Neural cell (in vitro differentiated cells): ENCODE results near the gene ARFGEF3. TPM values are rescaled to one million over a fixed set of nuclear protein-coding genes. Genes with fewer than 3 reads are reported as not detected.

Experiments
- H2AFZ ChIP-seq: fragments of 200-600, 300-800 bp; sonication (generic), shearing (Covaris generic); 2 replicates; pipeline ENCODE4 v1.6.0; 2014; ENCODE audit warnings: low read depth, mild to moderate bottlenecking, antibody characterized with exemption, low read length, moderate library complexity
- H3F3A ChIP-seq: fragments of 200-600 bp; shearing (Covaris generic); 2 replicates; pipeline ENCODE4 v1.6.1; 2016; ENCODE audit warnings: mild to moderate bottlenecking, moderate library complexity, mixed read lengths, antibody characterized with exemption, low read length; ENCODE audit not compliant: insufficient read depth, poor library complexity, severe bottlenecking
- H3K27ac ChIP-seq: fragments of 200-600, 300-800 bp; sonication (generic), shearing (Covaris generic); 2 replicates; pipeline ENCODE4 v1.5.1; 2014; ENCODE audit warnings: mild to moderate bottlenecking, low read length, moderate library complexity
- H3K27me3 ChIP-seq: fragments of 300-800, 200-600 bp; sonication (generic), shearing (Covaris generic); 2 replicates; pipeline ENCODE4 v1.6.0; 2014; ENCODE audit warnings: mild to moderate bottlenecking, low read depth, low read length, moderate library complexity; ENCODE audit not compliant: insufficient read depth
- H3K36me3 ChIP-seq: fragments of 300-800, 200-600 bp; sonication (generic), shearing (Covaris generic); 2 replicates; pipeline ENCODE4 v1.5.1; 2014; ENCODE audit warnings: mild to moderate bottlenecking, antibody characterized with exemption, low read length, moderate library complexity; ENCODE audit not compliant: insufficient read depth
- H3K4me2 ChIP-seq: fragments of 300-800, 200-600 bp; sonication (generic), shearing (Covaris generic); 2 replicates; pipeline ENCODE4 v1.6.0; 2014; ENCODE audit warnings: mild to moderate bottlenecking, low read length
- H3K4me3 ChIP-seq: fragments of 300-800, 200-600 bp; sonication (generic), shearing (Covaris generic); 2 replicates; pipeline ENCODE4 v1.5.1; 2014; ENCODE audit warnings: mild to moderate bottlenecking, low read length, moderate library complexity
- H3K79me2 ChIP-seq: fragments of 200-600 bp; shearing (Covaris generic); replicated peaks from 2 replicates; pipeline ENCODE4 v1.6.0; 2014; ENCODE audit warnings: mild to moderate bottlenecking, low read length, moderate library complexity; ENCODE audit not compliant: insufficient read depth
- H3K9ac ChIP-seq: fragments of 300-800, 200-600 bp; sonication (generic), shearing (Covaris generic); 2 replicates; pipeline ENCODE4 v1.6.1; 2016; ENCODE audit warnings: mild to moderate bottlenecking, low read length, mixed read lengths
- H3K9me2 ChIP-seq: fragments of 200-600 bp; shearing (Covaris generic); 2 replicates; pipeline ENCODE4 v1.6.1; 2016; ENCODE audit warnings: mild to moderate bottlenecking, low read length, mixed read lengths; ENCODE audit not compliant: insufficient read depth
- H3K9me3 ChIP-seq: fragments of 200-600, 300-800 bp; sonication (generic), shearing (Covaris generic); 2 replicates; pipeline ENCODE4 v1.6.1; 2016; ENCODE audit warnings: mild to moderate bottlenecking, mixed run types, low read length, moderate library complexity, mixed read lengths
- H4K20me1 ChIP-seq: fragments of 200-600 bp; shearing (Covaris generic); 2 replicates; pipeline ENCODE4 v1.6.1; 2016; ENCODE audit warnings: mild to moderate bottlenecking, mixed run types; ENCODE audit not compliant: insufficient read depth
- EP300 ChIP-seq: fragments of 450-650 bp; conservative IDR thresholded peaks from 2 replicates; pipeline ENCODE4 v1.6.1; 2014; ENCODE audit warnings: antibody characterized with exemption, mild to moderate bottlenecking, moderate library complexity; ENCODE audit not compliant: poor library complexity, severe bottlenecking
- EZH2 ChIP-seq: fragments of 200-600, 300-800 bp; shearing (Covaris generic), sonication (generic); IDR thresholded peaks from 2 replicates; pipeline ENCODE4 v1.6.1; 2014; ENCODE audit warnings: antibody characterized with exemption, low read length, borderline replicate concordance, mild to moderate bottlenecking; ENCODE audit not compliant: insufficient read depth, poor library complexity, severe bottlenecking
- MXI1 ChIP-seq: fragments of 450-650 bp; conservative IDR thresholded peaks from 2 replicates; pipeline ENCODE4 v1.6.1; 2014; ENCODE audit warnings: antibody characterized with exemption, mild to moderate bottlenecking; ENCODE audit not compliant: poor library complexity, severe bottlenecking
- POLR2AphosphoS5 ChIP-seq: IDR thresholded peaks from 2 replicates; pipeline ENCODE4 v1.6.1; 2012
- RAD21 ChIP-seq: fragments of 450-650 bp; conservative IDR thresholded peaks from 2 replicates; pipeline ENCODE4 v1.6.1; 2014; ENCODE audit warnings: antibody characterized with exemption, mild to moderate bottlenecking, moderate library complexity
- SMC3 ChIP-seq: fragments of 450-650 bp; conservative IDR thresholded peaks from 2 replicates; pipeline ENCODE4 v1.6.1; 2014; ENCODE audit warnings: antibody characterized with exemption, mild to moderate bottlenecking, moderate library complexity; ENCODE audit not compliant: poor library complexity
- TAF1 ChIP-seq: IDR thresholded peaks from 2 replicates; pipeline ENCODE4 v1.6.1; 2012; ENCODE audit warnings: low read depth
- polyA plus RNA-seq: library from polyadenylated mRNA; depleted of rRNA; stranded (reverse); fragments of >200 nt; gene quantifications from 2 replicates; pipeline ENCODE4 v1.2.3, GENCODE V29; 2014
- TF ChIP-seq, protein P1 (sequence below): fragments of 450-650 bp; IDR thresholded peaks from 2 replicates; pipeline ENCODE4 v1.5.1; 2014; ENCODE audit warnings: antibody characterized with exemption, mild to moderate bottlenecking, moderate library complexity; ENCODE audit not compliant: poor library complexity, severe bottlenecking
- TF ChIP-seq, protein P2 (sequence below): IDR thresholded peaks from 2 replicates; pipeline ENCODE4 v1.6.1; 2012; ENCODE audit warnings: borderline replicate concordance

The ARFGEF3 gene
- polyA plus RNA-seq, 1 donor from 2014 or later = 4.6 TPM

DNA sequence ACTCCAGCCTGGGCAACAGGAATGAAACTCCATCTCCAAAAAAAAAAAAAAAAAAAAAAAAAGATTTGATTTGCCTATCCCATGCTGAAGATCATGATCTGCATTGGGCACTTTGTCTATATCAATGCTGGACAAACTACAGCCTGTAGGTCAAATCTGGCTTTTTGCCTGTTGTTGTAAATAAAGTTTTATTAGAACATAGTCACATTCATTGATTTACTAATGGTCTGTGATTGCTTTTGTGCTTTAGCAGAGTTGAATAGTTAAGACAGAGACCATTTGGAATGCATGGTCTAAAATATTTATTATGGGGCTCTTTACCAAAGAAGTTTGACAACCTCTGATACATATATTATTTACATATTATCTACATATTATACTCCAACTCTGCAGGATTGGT is 42.6 kb downstream of the ARFGEF3 start:
- no peak overlapping the region for H3K4me3 ChIP-seq
- no peaks in the 10 kb centered on the region for H3K9me3 ChIP-seq
- H3K79me2 ChIP-seq = no peaks in the 10 kb centered on the region
- H3K9me2 ChIP-seq = no peaks in the 10 kb centered on the region
- no peaks in the 10 kb centered on the region for H3K36me3 ChIP-seq
- no peak overlapping the region for H2AFZ ChIP-seq
- H4K20me1 ChIP-seq = no peaks in the 10 kb centered on the region
- TF ChIP-seq TAF1 = no peak
- no peak for TF ChIP-seq EP300
- H3K9ac ChIP-seq = no peak overlapping the region
- no peaks in the 10 kb centered on the region for H3K27me3 ChIP-seq
- H3F3A ChIP-seq = no peaks in the 10 kb centered on the region
- H3K27ac ChIP-seq = no peak overlapping the region
- no peak overlapping the region for H3K4me2 ChIP-seq

DNA sequence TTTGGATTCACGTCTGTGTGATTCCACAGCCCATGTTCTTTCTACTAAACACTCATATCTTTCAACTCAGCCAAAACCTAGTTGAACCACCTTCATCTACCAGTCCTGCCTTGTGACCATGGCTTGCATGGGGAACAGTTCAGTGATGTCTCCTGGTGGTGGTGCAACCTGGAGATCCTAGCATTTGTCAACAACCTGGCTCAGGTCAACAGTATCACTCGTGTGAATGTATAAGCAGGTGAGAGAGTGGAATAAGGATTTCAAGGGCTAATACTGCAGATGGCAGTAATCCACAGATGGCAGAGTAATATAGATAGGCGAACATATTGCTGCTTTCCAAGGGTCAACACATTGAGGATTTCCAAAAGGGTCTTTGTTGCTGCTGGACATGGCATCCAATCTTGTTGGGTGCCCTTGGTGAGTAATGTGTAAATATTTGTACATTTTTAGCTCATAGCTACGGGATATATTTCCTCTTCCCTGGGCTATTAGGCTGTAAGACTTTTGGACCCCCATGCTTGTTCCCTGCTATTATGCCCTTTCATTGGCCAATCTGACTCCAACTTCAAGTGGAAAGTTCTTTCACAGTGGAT is 43.1 kb downstream of the ARFGEF3 start:
- Histone ChIP-seq H3K9me3 (no peaks in the 10 kb centered on the region), H3K9ac (peak overlapping the region; percentile 6), H3F3A (no peaks in the 10 kb centered on the region), H3K79me2 (no peaks in the 10 kb centered on the region), H3K27ac (peak overlapping the region; percentile 55), H3K27me3 (no peaks in the 10 kb centered on the region), H3K9me2 (no peaks in the 10 kb centered on the region), H3K4me2 (no peak overlapping the region), H3K4me3 (peak overlapping the region; percentile 16), H2AFZ (no peak overlapping the region), H3K36me3 (no peaks in the 10 kb centered on the region), H4K20me1 (no peaks in the 10 kb centered on the region)
- TF ChIP-seq POLR2AphosphoS5 (no peak), TAF1 (no peak), EZH2 (no peak), RAD21 (no peak), MXI1 (no peak), SMC3 (no peak)

DNA sequence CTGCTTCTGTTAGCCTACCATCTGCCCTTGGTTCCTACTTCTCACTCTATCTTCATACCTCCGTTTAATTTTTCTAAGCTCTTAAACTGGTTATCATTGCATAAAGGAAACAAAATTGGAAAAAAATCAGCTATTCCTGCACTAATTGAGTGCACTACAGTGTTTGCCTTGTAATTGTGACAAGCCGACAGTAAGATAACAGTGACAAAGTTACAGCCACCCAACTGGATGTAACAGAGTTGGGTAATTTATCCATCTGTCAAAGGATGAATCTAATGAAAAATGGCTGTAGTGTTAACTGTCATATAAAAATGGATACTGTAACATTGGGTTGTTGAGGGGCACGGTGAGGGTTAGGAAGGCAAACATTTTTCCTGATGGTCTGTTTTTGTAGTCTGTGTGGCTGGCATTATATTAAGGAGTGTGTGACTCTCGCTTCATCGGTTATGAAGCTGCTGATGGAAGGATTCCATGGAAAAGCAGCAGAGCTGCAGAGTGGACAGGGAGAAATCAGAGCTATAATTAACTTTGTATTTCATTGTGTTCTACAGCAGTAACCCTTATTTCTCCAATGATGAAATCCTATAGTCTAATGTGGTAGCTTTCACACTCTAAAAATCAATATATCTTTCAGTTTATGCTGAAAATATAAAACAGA is 43.8 kb downstream of the ARFGEF3 start:
- no peak overlapping the region for H3K4me2 ChIP-seq
- H3K9me3 ChIP-seq = no peaks in the 10 kb centered on the region
- H3K9me2 ChIP-seq = no peaks in the 10 kb centered on the region
- no peaks in the 10 kb centered on the region for H3F3A ChIP-seq
- no peaks in the 10 kb centered on the region for H4K20me1 ChIP-seq
- no peaks in the 10 kb centered on the region for H3K27me3 ChIP-seq
- peak overlapping the region; percentile 55 for H3K27ac ChIP-seq
- no peak overlapping the region for H2AFZ ChIP-seq
- TF ChIP-seq SMC3 (no peak), EP300 (peak; percentile 54), TAF1 (no peak), POLR2AphosphoS5 (peak; percentile 46), MXI1 (no peak), RAD21 (no peak), EZH2 (no peak)
- TF ChIP-seq, protein P1, sequence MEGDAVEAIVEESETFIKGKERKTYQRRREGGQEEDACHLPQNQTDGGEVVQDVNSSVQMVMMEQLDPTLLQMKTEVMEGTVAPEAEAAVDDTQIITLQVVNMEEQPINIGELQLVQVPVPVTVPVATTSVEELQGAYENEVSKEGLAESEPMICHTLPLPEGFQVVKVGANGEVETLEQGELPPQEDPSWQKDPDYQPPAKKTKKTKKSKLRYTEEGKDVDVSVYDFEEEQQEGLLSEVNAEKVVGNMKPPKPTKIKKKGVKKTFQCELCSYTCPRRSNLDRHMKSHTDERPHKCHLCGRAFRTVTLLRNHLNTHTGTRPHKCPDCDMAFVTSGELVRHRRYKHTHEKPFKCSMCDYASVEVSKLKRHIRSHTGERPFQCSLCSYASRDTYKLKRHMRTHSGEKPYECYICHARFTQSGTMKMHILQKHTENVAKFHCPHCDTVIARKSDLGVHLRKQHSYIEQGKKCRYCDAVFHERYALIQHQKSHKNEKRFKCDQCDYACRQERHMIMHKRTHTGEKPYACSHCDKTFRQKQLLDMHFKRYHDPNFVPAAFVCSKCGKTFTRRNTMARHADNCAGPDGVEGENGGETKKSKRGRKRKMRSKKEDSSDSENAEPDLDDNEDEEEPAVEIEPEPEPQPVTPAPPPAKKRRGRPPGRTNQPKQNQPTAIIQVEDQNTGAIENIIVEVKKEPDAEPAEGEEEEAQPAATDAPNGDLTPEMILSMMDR = no peak
- TF ChIP-seq, protein P2, sequence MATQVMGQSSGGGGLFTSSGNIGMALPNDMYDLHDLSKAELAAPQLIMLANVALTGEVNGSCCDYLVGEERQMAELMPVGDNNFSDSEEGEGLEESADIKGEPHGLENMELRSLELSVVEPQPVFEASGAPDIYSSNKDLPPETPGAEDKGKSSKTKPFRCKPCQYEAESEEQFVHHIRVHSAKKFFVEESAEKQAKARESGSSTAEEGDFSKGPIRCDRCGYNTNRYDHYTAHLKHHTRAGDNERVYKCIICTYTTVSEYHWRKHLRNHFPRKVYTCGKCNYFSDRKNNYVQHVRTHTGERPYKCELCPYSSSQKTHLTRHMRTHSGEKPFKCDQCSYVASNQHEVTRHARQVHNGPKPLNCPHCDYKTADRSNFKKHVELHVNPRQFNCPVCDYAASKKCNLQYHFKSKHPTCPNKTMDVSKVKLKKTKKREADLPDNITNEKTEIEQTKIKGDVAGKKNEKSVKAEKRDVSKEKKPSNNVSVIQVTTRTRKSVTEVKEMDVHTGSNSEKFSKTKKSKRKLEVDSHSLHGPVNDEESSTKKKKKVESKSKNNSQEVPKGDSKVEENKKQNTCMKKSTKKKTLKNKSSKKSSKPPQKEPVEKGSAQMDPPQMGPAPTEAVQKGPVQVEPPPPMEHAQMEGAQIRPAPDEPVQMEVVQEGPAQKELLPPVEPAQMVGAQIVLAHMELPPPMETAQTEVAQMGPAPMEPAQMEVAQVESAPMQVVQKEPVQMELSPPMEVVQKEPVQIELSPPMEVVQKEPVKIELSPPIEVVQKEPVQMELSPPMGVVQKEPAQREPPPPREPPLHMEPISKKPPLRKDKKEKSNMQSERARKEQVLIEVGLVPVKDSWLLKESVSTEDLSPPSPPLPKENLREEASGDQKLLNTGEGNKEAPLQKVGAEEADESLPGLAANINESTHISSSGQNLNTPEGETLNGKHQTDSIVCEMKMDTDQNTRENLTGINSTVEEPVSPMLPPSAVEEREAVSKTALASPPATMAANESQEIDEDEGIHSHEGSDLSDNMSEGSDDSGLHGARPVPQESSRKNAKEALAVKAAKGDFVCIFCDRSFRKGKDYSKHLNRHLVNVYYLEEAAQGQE = no peak
- no peaks in the 10 kb centered on the region for H3K79me2 ChIP-seq
- peak overlapping the region; percentile 6 for H3K9ac ChIP-seq
- peak overlapping the region; percentile 16 for H3K4me3 ChIP-seq
- H3K36me3 ChIP-seq = no peaks in the 10 kb centered on the region
